ENCODE results near the gene HSPA9.
A peak's percentile ranks its signal among the peaks of the same experiment; 100 is the strongest.

Gene HSPA9

GRCh38 chr5:138596105-138596881 lies 21.1 kb upstream of the HSPA9 start:
- peak in 8 of 56 donors; percentile 7 to 27 (median 15) for DNase-seq

- DNase-seq: peak in 10 of 56 donors; percentile 8 to 43 (median 20)
Measured at GRCh38 chr5:138595180-138595795, 20.1 kb upstream of the HSPA9 start.

- DNase-seq: no peak
Measured at GRCh38 chr5:138594305-138595058, 19.3 kb upstream of the HSPA9 start.

GRCh38 chr5:138588013-138588788 lies 13.0 kb upstream of the HSPA9 start:
- DNase-seq: no peak

GRCh38 chr5:138585157-138585556 lies 10.0 kb upstream of the HSPA9 start:
- no peak for DNase-seq

GRCh38 chr5:138583984-138584637 lies 8.9 kb upstream of the HSPA9 start:
- DNase-seq: no peak

GRCh38 chr5:138582959-138583358 lies 7.8 kb upstream of the HSPA9 start:
- no peak for DNase-seq

GRCh38 chr5:138580777-138581176 lies 5.6 kb upstream of the HSPA9 start:
- no peak for DNase-seq

GRCh38 chr5:138580001-138580400 lies 4.8 kb upstream of the HSPA9 start:
- no peak for DNase-seq

GRCh38 chr5:138579517-138579863 lies 4.3 kb upstream of the HSPA9 start:
- no peak for DNase-seq

GRCh38 chr5:138577452-138577851 lies 2.3 kb upstream of the HSPA9 start:
- peak in 1 of 56 donors; percentile 8 for DNase-seq

- DNase-seq: peak in 1 of 56 donors; percentile 66
Measured at GRCh38 chr5:138574744-138575193, 432 bp downstream of the HSPA9 start.

- DNase-seq: no peak
Measured at GRCh38 chr5:138573949-138574670, 1.1 kb downstream of the HSPA9 start.

- no peak for DNase-seq
Measured at GRCh38 chr5:138573223-138573622, 2.0 kb downstream of the HSPA9 start.

GRCh38 chr5:138570871-138571270 lies 4.3 kb downstream of the HSPA9 start:
- no peak for DNase-seq

GRCh38 chr5:138569782-138570181 lies 5.4 kb downstream of the HSPA9 start:
- no peak for DNase-seq

GRCh38 chr5:138568061-138568824 lies 7.0 kb downstream of the HSPA9 start:
- DNase-seq: no peak

- DNase-seq: no peak
Measured at GRCh38 chr5:138566792-138567191, 8.4 kb downstream of the HSPA9 start.

- DNase-seq: no peak
Measured at GRCh38 chr5:138565100-138565821, 9.9 kb downstream of the HSPA9 start.
